HG03469 (cell line): ENCODE data around the gene RAB35.

ENCODE experiments used
- ATAC-seq: cut with Tn5 transposase; IDR thresholded peaks from one replicate; pipeline ENCODE4 v1.9.1; 2021; ENCODE audit warnings: mild to moderate bottlenecking, moderate library complexity, moderate number of reproducible peaks; ENCODE audit not compliant: unreplicated experiment

The RAB35 gene

DNA sequence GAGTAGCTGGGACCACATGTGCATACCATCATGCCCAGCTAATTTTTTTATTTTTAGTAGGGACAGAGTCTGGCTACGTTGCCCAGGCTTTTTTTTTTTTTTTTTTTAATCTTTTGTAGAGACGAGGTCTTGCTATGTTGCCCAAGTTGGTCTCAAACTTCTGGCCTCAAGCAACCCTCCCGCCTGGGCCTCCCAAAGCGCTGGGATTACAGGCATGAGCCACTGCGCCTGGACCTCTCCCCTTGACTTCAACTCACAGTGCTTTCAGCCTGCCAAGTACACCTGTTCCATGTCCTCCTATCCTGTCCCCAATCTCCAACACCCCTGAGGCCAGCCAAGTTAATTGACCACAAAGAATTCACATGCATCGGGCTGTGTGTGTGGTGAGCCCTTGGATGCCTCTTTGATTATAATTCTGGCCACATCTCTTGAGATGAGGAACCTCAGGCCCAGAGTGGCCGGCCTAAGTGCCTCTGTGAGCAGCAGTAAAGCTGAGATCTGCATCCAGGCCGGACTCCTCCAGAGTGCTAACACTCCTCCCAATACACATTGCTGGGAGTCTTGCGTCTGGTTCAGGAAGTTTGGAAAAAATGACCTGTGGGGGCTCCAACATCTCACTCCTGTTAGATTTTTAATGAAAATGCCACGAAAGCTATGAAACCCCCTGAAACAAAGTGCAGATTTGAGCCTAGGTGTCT is 6.8 kb downstream of the RAB35 start:
- ATAC-seq: no peak

DNA sequence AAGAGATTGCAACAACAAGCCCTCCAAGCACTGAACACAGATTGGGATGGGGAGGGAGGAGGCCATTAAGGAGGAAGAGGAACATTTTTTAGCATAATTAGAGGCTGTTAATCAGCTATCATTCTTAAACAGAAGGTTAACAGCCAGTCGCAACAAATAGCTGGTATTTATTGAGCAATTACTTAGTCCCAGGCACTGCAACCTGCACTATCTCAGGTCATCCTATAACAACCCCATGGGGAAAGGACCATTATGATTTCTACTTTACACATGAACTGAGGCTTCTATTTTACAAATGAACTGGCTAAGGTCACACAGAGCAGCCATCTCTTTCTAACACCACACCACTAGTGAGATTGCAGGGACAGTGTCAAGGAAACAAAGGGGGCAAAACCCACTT is 10.4 kb downstream of the RAB35 start:
- no peak for ATAC-seq

DNA sequence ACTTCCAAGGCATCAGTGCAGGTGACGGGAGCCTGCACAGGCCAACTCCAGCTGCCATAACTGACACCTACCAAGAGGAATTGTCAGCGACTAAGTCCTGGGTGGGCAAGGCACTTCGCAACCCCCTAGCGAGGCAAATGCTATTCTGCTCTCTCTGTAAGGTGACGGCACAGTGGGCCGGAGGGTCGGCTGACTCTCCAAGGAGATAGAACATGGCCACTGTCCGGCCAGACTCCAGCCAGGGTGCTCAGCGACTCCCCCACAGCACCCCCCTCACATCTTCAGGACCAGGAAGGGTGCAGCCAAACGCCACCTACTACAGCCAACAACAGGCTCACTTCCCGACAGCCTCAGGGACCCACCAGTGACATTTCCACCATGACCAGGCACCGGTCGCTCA is 13.2 kb downstream of the RAB35 start:
- ATAC-seq: no peak

GRCh38 chr12:120103044-120103338 is 13.6 kb downstream of the RAB35 start:
- no peak for ATAC-seq

GRCh38 chr12:120102189-120103043 is 14.1 kb downstream of the RAB35 start:
- no peak for ATAC-seq

GRCh38 chr12:120101617-120102016 is 14.9 kb downstream of the RAB35 start:
- ATAC-seq: no peak

- no peak for ATAC-seq
Observed at GRCh38 chr12:120101182-120101581, 15.4 kb downstream of the RAB35 start.

GRCh38 chr12:120100630-120101029 is 15.9 kb downstream of the RAB35 start:
- ATAC-seq: no peak

- ATAC-seq: no peak
Observed at GRCh38 chr12:120099738-120100137, 16.8 kb downstream of the RAB35 start.

- ATAC-seq: no peak
Observed at GRCh38 chr12:120098756-120099470, 17.6 kb downstream of the RAB35 start.

- no peak for ATAC-seq
Observed at GRCh38 chr12:120096671-120097202, 19.8 kb downstream of the RAB35 start.

DNA sequence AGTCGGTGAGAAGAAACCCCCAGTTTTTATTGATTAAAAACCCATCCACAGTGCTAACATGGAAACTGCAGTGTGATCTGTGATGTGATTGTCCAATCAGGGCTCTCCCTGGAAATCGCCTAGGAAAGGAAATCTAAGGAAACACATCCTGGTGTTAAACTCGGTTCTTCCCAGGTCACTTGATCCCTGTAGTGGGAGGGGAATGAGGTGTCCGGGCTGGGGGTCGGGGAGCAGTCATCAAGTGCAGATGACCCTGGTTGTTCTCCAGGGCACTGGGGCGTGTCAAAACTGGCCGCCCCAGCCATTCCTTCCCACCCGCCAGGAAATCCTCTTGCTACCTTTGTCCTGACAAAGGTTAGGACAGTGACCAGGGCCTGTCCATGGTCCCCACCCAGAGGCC is 20.8 kb downstream of the RAB35 start:
- no peak for ATAC-seq

- ATAC-seq: no peak
Observed at GRCh38 chr12:120095331-120095730, 21.2 kb downstream of the RAB35 start.

- no peak for ATAC-seq
Observed at GRCh38 chr12:120094485-120094884, 22.1 kb downstream of the RAB35 start.

GRCh38 chr12:120093592-120094355 is 22.8 kb downstream of the RAB35 start:
- ATAC-seq: no peak

GRCh38 chr12:120093336-120093591 is 23.3 kb downstream of the RAB35 start:
- ATAC-seq: no peak

DNA sequence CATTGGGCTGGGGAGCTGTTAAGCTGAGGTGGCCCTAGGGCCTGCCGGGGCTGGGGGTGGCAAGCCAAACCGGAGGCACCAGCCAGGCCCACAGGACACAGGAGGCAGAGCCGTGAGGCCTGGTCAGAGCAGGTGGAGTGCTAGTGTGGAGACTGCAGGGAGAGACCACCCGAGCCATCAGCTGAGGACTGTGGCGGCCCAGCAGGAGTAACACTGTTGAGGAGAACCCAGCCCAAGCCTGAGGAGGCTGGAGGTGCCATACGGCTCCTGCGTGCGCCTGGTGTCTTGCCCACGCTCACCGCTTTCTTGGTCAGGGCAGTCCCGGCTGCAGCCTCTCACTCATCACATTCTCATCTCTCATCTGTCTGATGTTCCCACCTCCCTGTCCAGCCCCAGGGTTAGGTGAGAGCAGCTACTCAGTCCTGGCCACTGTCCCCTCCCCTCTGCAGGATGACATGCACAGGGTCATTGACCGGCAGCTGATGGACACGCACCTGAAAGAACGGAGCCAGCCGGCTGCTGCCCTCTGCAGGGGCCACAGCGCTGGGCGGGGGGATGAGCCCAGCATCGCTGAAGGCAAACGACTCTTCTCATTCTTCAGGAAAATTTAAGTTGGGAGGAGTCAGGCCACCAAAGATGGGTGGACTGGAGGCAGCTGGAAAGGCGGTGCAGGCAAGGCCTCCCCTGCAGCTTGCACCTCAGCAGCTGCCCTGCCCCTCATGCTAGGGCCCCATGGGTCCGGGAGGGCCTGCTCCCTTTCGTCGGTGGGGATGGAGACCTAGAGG is 23.8 kb downstream of the RAB35 start:
- ATAC-seq: no peak

DNA sequence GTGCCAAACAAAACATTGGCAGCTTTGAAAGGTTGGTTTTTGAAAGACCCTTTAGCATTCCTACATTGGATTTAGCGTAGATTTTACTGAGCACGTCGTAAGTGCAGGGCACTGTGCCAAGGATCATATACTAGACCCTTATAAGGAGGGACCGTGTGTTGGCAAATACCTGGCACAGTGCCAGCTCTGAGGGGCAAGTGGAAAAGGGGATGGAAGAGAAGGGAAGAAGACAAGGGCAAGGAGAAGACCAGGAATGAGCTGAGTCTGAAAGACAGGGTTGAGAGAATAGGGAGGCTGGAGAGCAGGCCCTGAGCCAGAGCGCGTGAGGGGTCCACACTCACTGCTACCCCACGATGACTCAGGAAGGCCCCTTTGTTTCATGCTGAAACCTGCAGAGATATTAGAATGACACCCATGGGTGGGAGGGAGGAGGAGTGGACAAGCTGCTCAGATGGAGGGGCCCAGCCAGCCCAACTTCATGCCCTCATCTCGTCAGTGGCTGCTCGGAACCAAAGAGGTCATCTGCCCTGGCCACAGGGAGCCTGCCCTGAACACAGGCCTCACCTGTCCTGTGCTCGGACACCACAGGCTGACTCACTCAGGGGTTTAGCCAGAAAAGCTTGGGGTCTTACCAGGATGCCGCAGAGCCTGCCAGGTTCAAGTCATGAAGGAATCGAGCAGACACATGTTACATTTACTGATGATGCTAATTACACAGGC is 25.0 kb downstream of the RAB35 start:
- no peak for ATAC-seq

DNA sequence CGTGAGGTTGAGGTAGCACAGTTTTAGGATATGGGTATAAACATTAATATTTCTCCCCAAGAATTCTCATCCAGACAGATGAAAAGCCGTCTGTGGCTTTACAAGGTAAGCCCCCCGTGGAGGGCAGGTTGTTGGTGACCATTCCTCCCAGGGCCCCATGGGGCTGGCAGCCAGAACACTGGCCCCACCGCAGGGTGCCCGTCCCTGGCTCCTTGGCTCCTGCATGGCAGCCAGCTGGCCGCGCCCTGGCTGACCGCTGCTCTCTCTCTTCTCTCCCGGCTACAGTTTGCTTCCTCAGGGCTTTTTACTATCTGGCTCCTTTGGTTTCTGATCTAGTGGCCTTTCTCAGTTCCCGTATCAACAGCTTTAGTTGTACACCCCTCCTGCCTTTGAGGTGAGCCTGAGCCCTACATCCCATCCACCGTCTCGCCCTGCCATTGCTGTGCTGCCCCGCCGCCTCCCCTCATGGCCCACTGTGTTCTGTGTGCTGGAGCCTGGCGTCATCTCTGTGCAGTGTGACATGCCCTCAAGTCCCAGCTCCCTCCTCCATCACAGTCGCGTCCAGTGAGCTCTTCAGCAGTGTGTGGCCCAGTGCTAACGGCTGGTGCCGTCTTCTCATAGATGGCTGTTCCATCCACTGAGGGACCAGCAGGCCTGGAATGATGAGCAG is 25.8 kb downstream of the RAB35 start:
- no peak for ATAC-seq
